Activated effector memory CD4-positive, alpha-beta T cell treated with anti-CD3 and anti-CD28 coated beads, Interleukin-2, amount 50 U/mL, for 16 hours (primary cell): ENCODE results near the gene ALDH5A1.
A peak's percentile ranks its signal among the peaks of the same experiment; 100 is the strongest.

Experiments used
- DNase-seq: peaks from one replicate; pipeline ENCODE4 v3.0.0-alpha.2; 2020

Gene ALDH5A1

DNA sequence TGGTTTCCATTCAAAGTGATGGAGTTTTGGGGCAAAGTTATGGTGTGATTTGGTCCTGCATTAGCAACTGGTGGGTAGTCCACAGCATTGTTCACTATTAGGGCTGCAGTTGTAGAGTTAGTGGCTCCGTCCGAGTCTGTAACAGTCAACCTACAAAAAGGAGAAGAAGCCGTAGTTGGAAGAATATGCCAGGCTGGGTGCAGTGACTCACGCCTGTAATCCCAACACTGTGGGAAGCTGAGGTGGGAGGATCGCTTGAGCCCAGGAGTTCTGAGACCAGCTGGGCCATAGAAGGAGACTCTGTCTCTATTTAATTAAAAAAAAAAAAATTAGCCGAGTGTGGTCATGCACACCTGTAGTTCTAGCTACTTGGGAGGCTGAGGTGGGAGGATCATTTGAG, 81.7 kb downstream of the ALDH5A1 start:
- no peak for DNase-seq

DNA sequence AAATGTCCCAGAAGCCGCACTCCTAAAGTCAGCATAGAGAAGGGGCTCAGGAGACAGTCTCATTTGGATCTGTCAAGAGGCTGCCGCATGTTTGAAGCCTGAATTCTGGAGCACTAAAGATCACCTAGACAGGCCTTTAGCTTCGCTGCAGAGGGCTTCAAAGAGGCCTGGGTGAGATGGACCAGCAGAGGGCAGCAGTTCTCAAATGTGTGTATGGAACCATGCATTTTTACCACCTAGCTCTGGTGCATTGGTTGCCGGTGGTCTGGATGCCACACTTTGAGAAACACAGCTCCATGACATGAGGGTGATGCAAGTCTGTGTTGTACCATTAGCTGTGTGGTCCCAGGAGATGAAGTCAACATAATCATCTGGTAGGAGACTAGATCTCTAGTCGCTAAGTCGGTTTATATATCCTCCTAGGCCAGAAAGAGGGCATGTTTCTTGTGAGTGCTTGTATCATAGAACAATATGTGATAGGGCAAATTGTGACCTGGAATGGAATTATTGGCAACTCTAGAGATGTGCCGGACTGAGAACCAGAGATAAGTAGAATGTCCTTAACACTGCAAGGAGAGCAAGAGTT, 86.4 kb downstream of the ALDH5A1 start:
- peak; percentile 91 for DNase-seq

GRCh38 chr6:24583463-24584381, 89.0 kb downstream of the ALDH5A1 start:
- peak; percentile 89 for DNase-seq

- no peak for DNase-seq
These were observed 89.6 kb downstream of the ALDH5A1 start for GRCh38 chr6:24584382-24584720.
